ENCODE data around the gene CCDC149.

Gene CCDC149

DNA sequence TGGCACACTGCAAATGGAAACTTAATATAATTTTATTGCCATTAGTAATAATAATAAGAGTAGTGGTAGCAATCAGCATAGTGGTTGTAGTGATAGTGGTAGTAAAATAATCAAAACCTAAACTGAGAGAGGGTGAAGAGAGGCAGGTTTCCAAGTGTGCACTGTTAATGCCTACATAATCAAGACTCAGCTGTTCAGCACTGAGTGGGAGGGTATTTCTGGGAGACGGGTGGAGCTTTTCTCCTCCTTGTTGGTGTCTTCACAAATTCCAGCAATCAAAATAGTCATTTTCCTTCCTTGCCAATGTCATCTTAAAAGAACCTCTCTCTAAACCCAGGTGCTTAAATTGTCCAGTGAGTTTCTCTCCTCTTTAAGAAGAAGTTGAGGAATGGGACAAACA, 18.6 kb downstream of the CCDC149 start:
- WGBS, 2 experiments (ENCODE audit: insufficient coverage in 2 of 2), result 86% methylated on average over 1 of the region's 1 CpG; no CpG with 5 or more reads in 1 of the 2 experiments

DNA sequence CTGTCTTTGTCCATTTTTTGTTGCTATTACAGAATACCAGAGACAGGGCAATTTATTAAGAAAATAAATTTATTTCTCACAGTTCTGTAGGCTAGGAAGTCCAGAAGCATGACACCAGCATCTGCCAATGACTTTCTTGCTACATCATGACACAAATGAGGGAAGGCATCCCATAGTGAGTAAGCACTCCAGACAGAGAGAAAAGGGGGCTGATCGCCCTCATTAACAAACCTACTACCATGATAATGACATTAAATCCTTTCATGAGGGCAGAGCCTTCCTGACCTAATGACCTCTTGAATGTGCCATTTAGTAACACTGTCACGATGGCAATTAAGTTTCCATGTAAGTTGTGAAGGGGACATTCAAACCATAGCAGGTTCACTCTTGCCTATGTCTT, 20.1 kb downstream of the CCDC149 start:
- Histone ChIP-seq H3K4me1 (ENCODE audit: control insufficient read depth, insufficient read depth, low read length, poor library complexity, severe bottlenecking) (no peaks in the 10 kb centered on the region), H3K4me3 (ENCODE audit: extremely low read depth, insufficient read depth, low read length, poor library complexity, severe bottlenecking) (no peak overlapping the region), H3K9me3 (ENCODE audit: control insufficient read depth, low read length) (no peaks in the 10 kb centered on the region), H3K27ac (ENCODE audit: low read depth, low read length, severe bottlenecking) (no peak overlapping the region), H3K36me3 (ENCODE audit: control insufficient read depth, insufficient read depth, low read length) (no peaks in the 10 kb centered on the region)
- 60 to 63% methylated on average over 1 to 2 of the region's 2 CpGs for WGBS, 2 experiments (ENCODE audit: insufficient coverage in 2 of 2)

More for the DNA sequence above, 18.6 kb downstream of the CCDC149 start:
- H3K27ac ChIP-seq (ENCODE audit: low read depth, low read length, severe bottlenecking), result no peak overlapping the region
- no peaks in the 10 kb centered on the region for H3K9me3 ChIP-seq (ENCODE audit: control insufficient read depth, low read length)
- no peaks in the 10 kb centered on the region for H3K36me3 ChIP-seq (ENCODE audit: control insufficient read depth, insufficient read depth, low read length)
- no peaks in the 10 kb centered on the region for H3K4me1 ChIP-seq (ENCODE audit: control insufficient read depth, insufficient read depth, low read length, poor library complexity, severe bottlenecking)
- H3K4me3 ChIP-seq (ENCODE audit: extremely low read depth, insufficient read depth, low read length, poor library complexity, severe bottlenecking), result no peak overlapping the region

DNA sequence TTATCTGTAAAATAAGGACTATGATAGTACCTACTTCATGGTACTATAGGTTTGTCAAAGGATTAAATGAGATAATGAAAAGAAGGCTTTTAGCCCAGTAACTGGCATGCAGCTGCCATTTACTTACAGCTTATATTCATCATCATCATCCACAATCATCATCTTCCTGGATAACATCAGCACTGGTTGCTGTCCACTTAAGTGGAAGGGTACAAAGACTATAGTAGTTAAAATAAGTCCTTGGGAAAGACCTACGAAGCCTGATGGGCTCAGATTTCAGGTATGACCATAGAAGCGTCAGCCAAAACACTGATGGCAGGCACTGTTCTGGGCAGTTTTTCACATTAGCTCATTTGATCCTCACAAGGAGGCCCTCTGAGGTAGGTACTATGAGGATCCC, 20.6 kb downstream of the CCDC149 start:
- WGBS, 2 experiments (ENCODE audit: insufficient coverage in 2 of 2), result 71 to 100% methylated on average over 1 to 2 of the region's 2 CpGs
- H3K27ac ChIP-seq (ENCODE audit: low read depth, low read length, severe bottlenecking), result no peak overlapping the region
- no peaks in the 10 kb centered on the region for H3K9me3 ChIP-seq (ENCODE audit: control insufficient read depth, low read length)
- H3K4me1 ChIP-seq (ENCODE audit: control insufficient read depth, insufficient read depth, low read length, poor library complexity, severe bottlenecking), result no peaks in the 10 kb centered on the region
- H3K36me3 ChIP-seq (ENCODE audit: control insufficient read depth, insufficient read depth, low read length), result no peaks in the 10 kb centered on the region
- no peak overlapping the region for H3K4me3 ChIP-seq (ENCODE audit: extremely low read depth, insufficient read depth, low read length, poor library complexity, severe bottlenecking)

DNA sequence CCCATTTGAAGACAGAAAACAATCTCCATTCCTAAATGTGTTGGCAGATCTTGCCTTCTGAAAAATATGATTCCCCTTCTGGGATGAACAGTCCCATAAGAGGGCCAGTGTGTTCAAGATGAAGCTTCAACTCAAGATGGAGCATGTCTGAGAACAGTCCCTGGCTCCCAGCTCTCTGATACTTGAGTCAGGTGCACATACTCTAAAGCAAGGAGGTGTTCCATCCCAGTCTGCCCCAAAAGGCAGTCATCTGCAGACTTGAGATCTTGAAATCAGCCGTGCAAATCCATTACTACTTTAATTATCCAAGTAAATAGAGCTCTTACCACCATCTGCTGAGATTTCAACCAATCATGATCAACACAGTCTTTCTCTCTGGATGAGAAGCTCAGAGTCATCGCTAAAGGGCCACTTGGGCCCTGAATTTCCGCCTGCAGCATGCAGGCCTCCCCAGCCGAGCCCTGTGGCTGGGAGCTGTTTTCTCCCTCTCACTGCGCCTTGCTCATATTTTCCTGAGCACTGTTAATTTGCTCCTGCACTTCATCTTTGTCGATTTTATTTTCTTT, 22.2 kb downstream of the CCDC149 start:
- no peaks in the 10 kb centered on the region for H3K36me3 ChIP-seq (ENCODE audit: control insufficient read depth, insufficient read depth, low read length)
- H3K27ac ChIP-seq (ENCODE audit: low read depth, low read length, severe bottlenecking), result no peak overlapping the region
- H3K4me1 ChIP-seq (ENCODE audit: control insufficient read depth, insufficient read depth, low read length, poor library complexity, severe bottlenecking), result no peaks in the 10 kb centered on the region
- 90 to 95% methylated on average over 4 to 5 of the region's 6 CpGs for WGBS, 2 experiments (ENCODE audit: insufficient coverage in 2 of 2)
- no peaks in the 10 kb centered on the region for H3K9me3 ChIP-seq (ENCODE audit: control insufficient read depth, low read length)
- no peak overlapping the region for H3K4me3 ChIP-seq (ENCODE audit: extremely low read depth, insufficient read depth, low read length, poor library complexity, severe bottlenecking)

DNA sequence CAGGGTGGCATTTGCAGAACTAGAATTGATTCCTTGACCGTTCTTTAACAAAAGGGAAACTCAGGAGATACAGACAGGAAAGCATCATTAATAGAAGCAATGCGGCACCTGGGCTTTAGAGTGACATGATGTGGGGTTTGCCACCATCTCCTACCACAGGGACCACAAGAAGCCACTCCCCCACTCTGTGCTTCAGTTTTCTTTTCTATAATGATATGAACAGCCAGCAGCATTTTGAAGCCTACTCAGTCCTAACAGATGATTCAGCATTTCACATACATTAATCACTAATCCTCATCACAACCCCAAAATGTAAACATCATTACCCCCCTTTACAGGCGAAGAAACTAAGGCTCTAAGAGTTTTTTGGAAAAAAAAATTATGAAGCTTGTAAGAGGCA, 22.9 kb downstream of the CCDC149 start:
- no peak overlapping the region for H3K4me3 ChIP-seq (ENCODE audit: extremely low read depth, insufficient read depth, low read length, poor library complexity, severe bottlenecking)
- H3K27ac ChIP-seq (ENCODE audit: low read depth, low read length, severe bottlenecking), result no peak overlapping the region
- WGBS, 2 experiments (ENCODE audit: insufficient coverage in 2 of 2), result 78 to 88% methylated on average over 2 of the region's 3 CpGs
- no peaks in the 10 kb centered on the region for H3K9me3 ChIP-seq (ENCODE audit: control insufficient read depth, low read length)
- H3K4me1 ChIP-seq (ENCODE audit: control insufficient read depth, insufficient read depth, low read length, poor library complexity, severe bottlenecking), result no peaks in the 10 kb centered on the region
- H3K36me3 ChIP-seq (ENCODE audit: control insufficient read depth, insufficient read depth, low read length), result no peaks in the 10 kb centered on the region

DNA sequence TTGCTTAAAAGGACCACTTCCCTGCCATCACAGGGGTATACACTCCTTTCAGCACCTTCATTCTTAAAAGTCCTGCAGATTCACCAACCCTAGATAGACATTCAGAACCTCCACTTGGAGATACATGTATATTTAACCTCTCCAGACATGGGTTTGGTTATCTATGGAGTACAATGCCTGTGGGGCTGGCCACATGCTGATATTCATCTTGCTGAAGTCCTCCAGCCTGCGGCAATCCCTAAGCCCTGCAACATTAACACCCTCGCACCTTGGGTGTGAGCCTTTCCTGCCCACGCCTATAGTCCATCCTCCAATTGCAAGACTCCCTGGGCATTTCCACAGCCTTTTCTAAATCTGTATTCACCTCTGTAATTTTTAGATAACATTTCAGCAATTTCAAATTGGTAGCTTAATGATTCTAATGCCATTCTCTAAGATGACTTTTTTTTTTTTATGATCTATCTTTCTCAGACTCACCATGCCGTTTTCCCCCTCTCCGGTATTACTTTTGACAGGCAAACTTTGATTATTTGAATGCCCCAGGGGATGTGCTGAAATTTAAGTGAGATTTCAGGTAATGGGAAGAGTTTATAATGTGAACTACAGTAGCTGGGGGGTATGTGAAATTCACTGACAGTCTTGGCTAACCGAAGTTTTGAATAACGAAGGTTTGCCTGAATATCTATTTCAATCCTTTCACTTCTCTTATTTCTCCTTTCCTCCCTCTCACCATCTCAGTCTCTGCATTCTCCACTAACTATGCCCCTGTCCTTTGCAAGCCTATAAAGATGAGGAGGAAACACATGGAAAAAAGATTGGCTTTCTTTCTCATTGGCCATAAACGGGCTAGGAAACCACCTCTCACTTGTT, 24.1 kb downstream of the CCDC149 start:
- 61 to 77% methylated on average over 5 of the region's 8 CpGs for WGBS, 2 experiments (ENCODE audit: insufficient coverage in 2 of 2)
- H3K36me3 ChIP-seq (ENCODE audit: control insufficient read depth, insufficient read depth, low read length), result no peaks in the 10 kb centered on the region
- no peaks in the 10 kb centered on the region for H3K9me3 ChIP-seq (ENCODE audit: control insufficient read depth, low read length)
- H3K4me3 ChIP-seq (ENCODE audit: extremely low read depth, insufficient read depth, low read length, poor library complexity, severe bottlenecking), result no peak overlapping the region
- no peak overlapping the region for H3K27ac ChIP-seq (ENCODE audit: low read depth, low read length, severe bottlenecking)
- H3K4me1 ChIP-seq (ENCODE audit: control insufficient read depth, insufficient read depth, low read length, poor library complexity, severe bottlenecking), result no peaks in the 10 kb centered on the region

DNA sequence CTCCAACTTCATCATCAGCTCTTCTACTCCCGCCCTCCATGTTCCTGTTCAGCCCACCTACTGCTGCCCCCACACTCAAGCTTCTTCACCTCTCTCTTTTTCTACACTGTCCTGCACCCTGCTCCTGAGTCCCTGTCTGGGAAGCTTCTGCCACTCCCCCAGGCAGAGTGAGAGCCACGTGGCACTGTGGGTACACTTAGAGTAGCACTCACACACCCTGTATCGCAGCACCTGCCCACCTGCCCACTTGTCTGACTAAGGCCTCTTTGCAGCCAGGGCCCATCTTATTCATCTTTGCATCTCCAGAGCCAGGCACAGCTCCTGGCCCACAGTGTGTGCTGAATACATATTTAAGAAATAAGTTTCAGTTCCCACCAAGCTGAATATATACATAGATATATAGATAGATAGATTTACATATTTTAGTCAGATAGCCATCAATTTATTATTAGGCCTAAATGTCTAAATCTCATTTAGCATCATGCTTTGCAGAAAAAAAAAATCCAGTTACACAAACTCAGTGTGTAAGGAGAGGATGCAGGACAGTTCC, 24.9 kb downstream of the CCDC149 start:
- Histone ChIP-seq H3K27ac (ENCODE audit: low read depth, low read length, severe bottlenecking) (no peak overlapping the region), H3K4me1 (ENCODE audit: control insufficient read depth, insufficient read depth, low read length, poor library complexity, severe bottlenecking) (no peaks in the 10 kb centered on the region), H3K9me3 (ENCODE audit: control insufficient read depth, low read length) (no peaks in the 10 kb centered on the region), H3K4me3 (ENCODE audit: extremely low read depth, insufficient read depth, low read length, poor library complexity, severe bottlenecking) (no peak overlapping the region), H3K36me3 (ENCODE audit: control insufficient read depth, insufficient read depth, low read length) (no peaks in the 10 kb centered on the region)
- WGBS, 2 experiments (ENCODE audit: insufficient coverage in 2 of 2), result 84 to 92% methylated on average over 2 to 3 of the region's 3 CpGs

DNA sequence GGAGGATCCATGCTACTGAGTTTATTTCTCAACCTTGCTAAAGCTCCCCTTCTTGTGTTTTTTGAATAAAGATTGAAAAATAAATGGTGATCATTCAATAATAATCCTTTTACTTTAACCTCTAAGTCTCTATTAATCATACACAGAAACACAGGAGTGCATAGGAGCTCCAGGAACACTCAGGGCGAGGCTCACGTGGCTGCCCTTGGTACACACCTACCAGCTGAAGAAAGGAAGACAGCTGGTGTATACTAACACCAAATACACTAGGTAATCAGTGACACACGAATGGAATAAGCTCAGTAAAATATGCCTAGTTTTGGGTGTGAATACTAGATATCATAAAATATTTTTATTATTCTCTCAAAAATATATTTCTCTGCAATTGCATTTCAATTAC, 26.2 kb downstream of the CCDC149 start:
- Histone ChIP-seq H3K9me3 (ENCODE audit: control insufficient read depth, low read length) (no peaks in the 10 kb centered on the region), H3K36me3 (ENCODE audit: control insufficient read depth, insufficient read depth, low read length) (no peaks in the 10 kb centered on the region), H3K4me1 (ENCODE audit: control insufficient read depth, insufficient read depth, low read length, poor library complexity, severe bottlenecking) (no peaks in the 10 kb centered on the region), H3K4me3 (ENCODE audit: extremely low read depth, insufficient read depth, low read length, poor library complexity, severe bottlenecking) (no peak overlapping the region), H3K27ac (ENCODE audit: low read depth, low read length, severe bottlenecking) (no peak overlapping the region)
- WGBS, 2 experiments (ENCODE audit: insufficient coverage in 2 of 2), result 90% methylated on average over 2 of the region's 3 CpGs; no CpG with 5 or more reads in 1 of the 2 experiments

DNA sequence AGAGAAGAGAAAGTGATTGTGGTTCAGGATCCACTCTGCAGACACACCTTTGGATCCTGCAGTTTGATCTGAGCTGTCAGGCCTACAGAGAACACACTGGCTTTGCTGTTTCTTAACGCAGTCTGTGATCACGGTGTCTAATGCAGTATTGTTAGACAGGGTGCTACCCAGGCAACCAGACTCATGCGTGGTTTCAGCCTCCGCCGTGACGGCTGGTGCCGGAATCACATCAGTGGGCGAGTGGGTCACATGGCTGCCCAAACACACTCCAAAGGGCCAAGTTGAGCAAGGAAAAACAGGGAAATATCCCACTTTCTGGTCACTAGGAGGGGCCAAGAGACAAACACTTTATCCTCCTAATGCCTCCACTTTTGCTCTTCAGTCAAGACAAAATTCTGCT, 27.5 kb downstream of the CCDC149 start:
- Histone ChIP-seq H3K4me3 (ENCODE audit: extremely low read depth, insufficient read depth, low read length, poor library complexity, severe bottlenecking) (no peak overlapping the region), H3K36me3 (ENCODE audit: control insufficient read depth, insufficient read depth, low read length) (no peaks in the 10 kb centered on the region), H3K9me3 (ENCODE audit: control insufficient read depth, low read length) (no peaks in the 10 kb centered on the region), H3K4me1 (ENCODE audit: control insufficient read depth, insufficient read depth, low read length, poor library complexity, severe bottlenecking) (no peaks in the 10 kb centered on the region), H3K27ac (ENCODE audit: low read depth, low read length, severe bottlenecking) (no peak overlapping the region)
- WGBS, 2 experiments (ENCODE audit: insufficient coverage in 2 of 2), result 93 to 94% methylated on average over 8 of the region's 8 CpGs

DNA sequence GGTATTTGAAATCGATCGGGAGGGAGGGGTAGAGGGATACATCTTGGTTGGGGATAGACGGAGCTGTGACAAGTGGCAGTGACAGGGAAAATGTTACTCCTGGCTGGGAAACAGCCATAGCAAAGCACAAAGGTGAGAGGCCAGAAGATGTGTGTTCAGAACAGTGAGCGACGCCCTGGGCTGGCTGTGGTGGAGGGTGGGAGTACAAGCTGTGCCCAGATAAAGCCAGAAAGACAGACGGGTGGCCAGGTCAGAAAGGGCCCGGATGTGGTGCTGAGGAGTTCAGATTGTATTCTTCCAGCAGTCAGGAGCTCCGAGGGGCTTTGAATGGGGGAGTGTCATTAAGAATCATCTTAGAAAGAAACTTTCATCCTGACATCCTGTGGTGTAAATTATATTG, 27.9 kb downstream of the CCDC149 start:
- no peak overlapping the region for H3K27ac ChIP-seq (ENCODE audit: low read depth, low read length, severe bottlenecking)
- H3K4me1 ChIP-seq (ENCODE audit: control insufficient read depth, insufficient read depth, low read length, poor library complexity, severe bottlenecking), result no peaks in the 10 kb centered on the region
- no peaks in the 10 kb centered on the region for H3K36me3 ChIP-seq (ENCODE audit: control insufficient read depth, insufficient read depth, low read length)
- H3K9me3 ChIP-seq (ENCODE audit: control insufficient read depth, low read length), result no peaks in the 10 kb centered on the region
- no peak overlapping the region for H3K4me3 ChIP-seq (ENCODE audit: extremely low read depth, insufficient read depth, low read length, poor library complexity, severe bottlenecking)
- 81 to 91% methylated on average over 7 to 8 of the region's 8 CpGs for WGBS, 2 experiments (ENCODE audit: insufficient coverage in 2 of 2)

Data from mesodermal cell (in vitro differentiated cells).